Subcutaneous abdominal adipose tissue (tissue), 5 donors: Measurements from ENCODE around the gene SNED1.

Source experiments
- H3K27ac ChIP-seq: one replicate; pipeline ENCODE4 v1.7.0; 2013; ENCODE audit warnings: low read depth, mild to moderate bottlenecking, inconsistent platforms, low read length, moderate library complexity
- H3K27me3 ChIP-seq, 5 donors: one replicate each; pipeline ENCODE4 v1.7.0; 2013; ENCODE audit warnings: low read length in 5 of 5, inconsistent platforms in 1 of 5; ENCODE audit not compliant: control insufficient read depth in 5 of 5, insufficient read depth in 4 of 5
- H3K36me3 ChIP-seq, 5 donors: one replicate each; pipeline ENCODE4 v1.7.0; 2013; ENCODE audit warnings: low read length in 5 of 5; ENCODE audit not compliant: control insufficient read depth in 5 of 5, insufficient read depth in 5 of 5
- H3K4me1 ChIP-seq, 5 donors: one replicate each; pipeline ENCODE4 v1.7.0; 2013; ENCODE audit warnings: low read length in 5 of 5, mild to moderate bottlenecking in 3 of 5, moderate library complexity in 1 of 5; ENCODE audit not compliant: control insufficient read depth in 5 of 5, insufficient read depth in 5 of 5
- H3K4me3 ChIP-seq, 5 donors: one replicate each; pipeline ENCODE4 v1.7.0; 2013; ENCODE audit warnings: low read length in 5 of 5, low read depth in 1 of 5
- H3K9ac ChIP-seq, 5 donors: one replicate each; pipeline ENCODE4 v1.7.0; 2013; ENCODE audit warnings: low read length in 5 of 5, mild to moderate bottlenecking in 4 of 5, moderate library complexity in 3 of 5
- H3K9me3 ChIP-seq, 5 donors: one replicate each; pipeline ENCODE4 v1.7.0; 2013; ENCODE audit warnings: low read length in 5 of 5; ENCODE audit not compliant: control insufficient read depth in 5 of 5
- donor health status: healthy.
- donor health status: healthy.
- donor health status: healthy.
- donor health status: healthy.
- donor health status: healthy.

SNED1 gene

GRCh38 chr2:240992572-240993291, 5.7 kb upstream of the SNED1 start:
- peaks cover 8 to 75% (median 67%) of the 10 kb centered on the region in 5 donors for H3K4me1 ChIP-seq
- no peak overlapping the region for H3K4me3 ChIP-seq
- H3K36me3 ChIP-seq: no peaks in the 10 kb centered on the region
- H3K9me3 ChIP-seq: peaks cover 0 to 4% (median 0%) of the 10 kb centered on the region in 5 donors
- no peak overlapping the region for H3K27ac ChIP-seq
- H3K27me3 ChIP-seq: peaks cover 0 to 2% (median 0%) of the 10 kb centered on the region in 5 donors
- H3K9ac ChIP-seq: no peak overlapping the region

GRCh38 chr2:240993446-240994170, 4.8 kb upstream of the SNED1 start:
- H3K9me3 ChIP-seq: no peaks in the 10 kb centered on the region
- H3K4me1 ChIP-seq: peaks cover 2 to 72% (median 64%) of the 10 kb centered on the region in 5 donors
- no peak overlapping the region for H3K4me3 ChIP-seq
- peaks cover 0 to 2% (median 0%) of the 10 kb centered on the region in 5 donors for H3K27me3 ChIP-seq
- no peak overlapping the region for H3K27ac ChIP-seq
- no peaks in the 10 kb centered on the region for H3K36me3 ChIP-seq
- H3K9ac ChIP-seq: no peak overlapping the region

- H3K36me3 ChIP-seq: no peaks in the 10 kb centered on the region
- no peaks in the 10 kb centered on the region for H3K9me3 ChIP-seq
- no peak overlapping the region for H3K27ac ChIP-seq
- peaks cover 0 to 2% (median 0%) of the 10 kb centered on the region in 5 donors for H3K27me3 ChIP-seq
- H3K4me1 ChIP-seq: peaks cover 2 to 66% (median 62%) of the 10 kb centered on the region in 5 donors
- H3K9ac ChIP-seq: peak overlapping the region in 1 of 5 donors; percentile 29
- H3K4me3 ChIP-seq: no peak overlapping the region
These were observed 4.1 kb upstream of the SNED1 start for GRCh38 chr2:240994171-240994896.

- H3K4me3 ChIP-seq: no peak overlapping the region
- peaks cover 0 to 5% (median 0%) of the 10 kb centered on the region in 5 donors for H3K36me3 ChIP-seq
- peaks cover 0 to 2% (median 0%) of the 10 kb centered on the region in 5 donors for H3K27me3 ChIP-seq
- no peak overlapping the region for H3K9ac ChIP-seq
- H3K4me1 ChIP-seq: peaks cover 4 to 74% (median 64%) of the 10 kb centered on the region in 5 donors
- no peak overlapping the region for H3K27ac ChIP-seq
- no peaks in the 10 kb centered on the region for H3K9me3 ChIP-seq
These were observed 3.1 kb upstream of the SNED1 start for GRCh38 chr2:240995041-240996021.

GRCh38 chr2:240996161-240996833, 2.1 kb upstream of the SNED1 start:
- Histone ChIP-seq H3K4me1 (peaks cover 6 to 78% (median 68%) of the 10 kb centered on the region in 5 donors), H3K4me3 (no peak overlapping the region), H3K36me3 (peaks cover 0 to 13% (median 6%) of the 10 kb centered on the region in 5 donors), H3K9me3 (no peaks in the 10 kb centered on the region), H3K27me3 (peaks cover 0 to 2% (median 0%) of the 10 kb centered on the region in 5 donors), H3K27ac (no peak overlapping the region), H3K9ac (no peak overlapping the region)

GRCh38 chr2:240996834-240997140, 1.6 kb upstream of the SNED1 start:
- H3K4me1 ChIP-seq: peaks cover 6 to 78% (median 68%) of the 10 kb centered on the region in 5 donors
- no peak overlapping the region for H3K27ac ChIP-seq

GRCh38 chr2:240997141-240997855, 1.1 kb upstream of the SNED1 start:
- peak overlapping the region in 4 of 5 donors; percentile 57 to 71 (median 68) for H3K9ac ChIP-seq
- peaks cover 6 to 78% (median 66%) of the 10 kb centered on the region in 5 donors for H3K4me1 ChIP-seq
- H3K4me3 ChIP-seq: peak overlapping the region in 4 of 5 donors; percentile 62 to 75 (median 68)

More at GRCh38 chr2:240996834-240997140, 1.6 kb upstream of the SNED1 start:
- Histone ChIP-seq H3K36me3 (peaks cover 0 to 18% (median 11%) of the 10 kb centered on the region in 5 donors), H3K9ac (no peak overlapping the region), H3K9me3 (no peaks in the 10 kb centered on the region), H3K4me3 (no peak overlapping the region), H3K27me3 (peaks cover 0 to 2% (median 0%) of the 10 kb centered on the region in 5 donors)

GRCh38 chr2:240998706-240998994, 232 bp downstream of the SNED1 start:
- peak overlapping the region in 4 of 5 donors; percentile 65 to 75 (median 70) for H3K4me3 ChIP-seq
- peaks cover under 1 to 7% (median 7%) of the 10 kb centered on the region in 5 donors for H3K9me3 ChIP-seq
- H3K4me1 ChIP-seq: peaks cover 6 to 76% (median 62%) of the 10 kb centered on the region in 5 donors
- peaks cover 0 to 32% (median 26%) of the 10 kb centered on the region in 5 donors for H3K36me3 ChIP-seq
- peaks cover 0 to 2% (median 0%) of the 10 kb centered on the region in 5 donors for H3K27me3 ChIP-seq
- no peak overlapping the region for H3K27ac ChIP-seq
- H3K9ac ChIP-seq: peak overlapping the region in 1 of 5 donors; percentile 43

More at GRCh38 chr2:240997141-240997855, 1.1 kb upstream of the SNED1 start:
- H3K36me3 ChIP-seq: peaks cover 0 to 22% (median 16%) of the 10 kb centered on the region in 5 donors
- peak overlapping the region; percentile 67 for H3K27ac ChIP-seq
- H3K27me3 ChIP-seq: peaks cover 0 to 2% (median 0%) of the 10 kb centered on the region in 5 donors
- H3K9me3 ChIP-seq: no peaks in the 10 kb centered on the region
